ENCODE results near the gene ATP6AP1. TPM values are rescaled to one million over a fixed set of nuclear protein-coding genes. Genes with fewer than 3 reads are reported as not detected.
A peak's percentile ranks its signal among the peaks of the same experiment; 100 is the strongest.
"Not testable (repeated sequence)": the region's sequence is repeated elsewhere in the genome, so short reads cannot be mapped to it uniquely, and the experiment has no call there.

Gene ATP6AP1
- total RNA-seq, 2 experiments from 2014 or later, result 46.9 to 51.1 TPM

DNA sequence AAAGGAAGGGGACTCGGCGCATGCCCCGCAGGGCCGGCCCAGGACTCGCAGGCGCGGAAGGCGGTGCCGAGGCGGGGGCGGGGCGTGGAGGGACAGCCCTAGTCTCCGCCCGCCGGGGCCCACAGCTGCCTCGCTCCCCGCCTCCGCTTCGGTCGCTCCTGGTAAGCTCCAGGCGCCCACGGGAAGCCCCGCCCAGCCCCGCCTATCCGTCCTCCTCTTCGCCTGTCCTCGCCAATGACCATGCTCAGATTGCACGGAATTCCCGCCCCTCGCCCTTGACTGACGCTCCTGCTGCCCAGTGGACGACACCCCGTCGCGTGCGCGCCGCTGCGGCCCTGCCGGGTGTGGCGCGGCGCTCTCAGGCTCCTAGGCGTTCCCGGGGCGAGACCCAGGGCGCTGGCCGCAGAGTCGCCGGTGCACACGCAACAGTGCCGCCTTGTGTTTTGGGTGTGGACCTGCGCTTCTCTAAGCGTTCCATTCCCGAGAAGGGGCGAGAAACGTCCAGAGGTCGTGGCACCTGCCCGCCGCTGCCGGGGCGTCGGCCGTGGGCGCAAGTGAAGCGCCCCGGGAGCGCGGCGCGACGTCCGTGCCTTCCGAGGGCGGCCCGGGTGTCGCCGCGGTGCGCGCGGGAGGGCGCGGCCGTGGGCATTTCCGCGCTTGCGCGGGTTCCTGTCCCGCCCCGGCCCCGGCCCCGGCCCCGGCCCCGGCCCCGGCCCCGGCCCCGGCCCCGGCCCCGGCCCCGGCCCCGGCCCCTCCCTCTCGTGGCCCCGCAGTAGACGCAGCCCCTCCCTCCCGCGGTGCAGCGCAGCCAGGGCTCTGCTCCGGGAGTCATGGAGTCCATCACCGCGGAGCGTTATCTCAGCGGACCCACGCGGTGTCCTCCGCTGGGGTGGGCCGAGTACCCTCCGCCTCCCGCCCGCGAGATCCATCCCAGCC lies 38.4 kb upstream of the ATP6AP1 start:
- DNase-seq, H3K36me3 Mint-ChIP-seq, H3K4me1 Mint-ChIP-seq, H3K27me3 Mint-ChIP-seq, H3K4me3 Mint-ChIP-seq, H3K27ac Mint-ChIP-seq, H3K9me3 Mint-ChIP-seq, POLR2A ChIA-PET: not testable (repeated sequence)
- ATAC-seq (ENCODE audit: low read depth), result peak; percentile 78

DNA sequence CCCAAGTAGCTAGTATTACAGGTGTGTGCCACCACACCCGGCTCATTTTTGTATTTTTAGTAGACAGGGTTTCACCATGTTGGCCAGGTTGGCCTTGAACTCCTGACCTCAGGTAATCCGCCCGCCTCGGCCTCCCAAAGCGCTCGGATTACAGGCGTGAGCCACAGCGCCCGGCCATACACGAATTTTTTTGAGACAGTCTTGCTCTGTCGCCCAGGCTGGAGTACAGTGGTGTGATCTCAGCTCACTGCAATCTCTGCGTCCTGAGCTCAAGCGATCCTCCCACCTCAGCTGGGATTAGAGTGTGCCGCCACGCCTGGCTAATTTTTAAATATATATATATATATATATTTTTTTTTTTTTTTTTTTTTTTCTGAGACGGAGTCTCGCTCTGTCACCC lies 32.1 kb upstream of the ATP6AP1 start:
- Mint-ChIP-seq H3K36me3 (peaks cover 13% of the 10 kb centered on the region), H3K4me3 (peak overlapping the region; percentile 97)
- not testable (repeated sequence) for H3K27ac Mint-ChIP-seq; ATAC-seq (ENCODE audit: low read depth); H3K4me1 Mint-ChIP-seq; H3K27me3 Mint-ChIP-seq; H3K9me3 Mint-ChIP-seq; DNase-seq
- POLR2A ChIA-PET, result interaction anchor here (1.2 kb wide), 1 partner anchor 135 kb away, joined by 6 read pairs; no protein-coding TSS in a partner anchor

DNA sequence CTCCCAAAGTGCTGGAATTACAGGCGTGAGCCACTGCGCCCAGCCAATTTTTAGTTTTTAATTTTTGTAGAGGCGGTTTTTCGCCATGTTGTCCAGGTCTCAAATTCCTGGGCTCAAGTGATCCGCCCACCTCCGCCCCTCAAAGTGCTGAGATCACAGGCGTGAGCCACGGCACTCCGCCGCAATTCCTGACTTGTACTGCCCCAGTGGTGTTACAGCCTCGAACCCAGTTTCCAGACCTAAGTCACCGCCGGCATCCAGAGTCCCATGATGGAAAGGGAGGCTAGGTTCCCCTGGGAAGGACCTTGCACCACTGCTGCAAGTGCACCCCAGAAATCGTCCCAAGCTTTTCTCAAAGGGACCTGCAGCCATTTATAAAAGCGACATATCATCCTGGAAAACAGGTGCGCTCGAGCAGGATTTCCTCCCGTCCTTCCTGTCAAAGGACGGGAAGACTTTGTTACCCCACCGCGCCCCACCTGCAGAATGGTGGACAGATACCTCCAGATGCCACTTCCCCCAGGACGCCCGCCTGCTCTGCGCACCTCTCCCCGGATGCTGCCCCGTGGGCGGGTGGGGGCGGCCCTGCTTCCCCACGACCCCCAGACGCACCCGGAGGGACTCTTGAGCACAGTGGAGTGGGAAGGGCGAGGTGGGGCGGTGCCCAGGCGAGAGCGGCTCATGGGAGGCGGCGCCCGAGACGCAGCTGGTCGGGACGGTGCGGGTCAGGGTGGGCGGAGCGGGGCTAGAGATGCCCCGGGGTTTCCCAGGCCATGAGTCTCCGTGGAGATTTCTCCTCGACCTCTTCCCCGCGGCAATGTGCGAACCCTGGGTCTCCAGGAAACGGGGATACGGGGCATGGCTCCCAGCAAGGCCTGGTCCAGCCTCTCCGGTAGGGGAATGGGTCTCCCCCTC lies 31.2 kb upstream of the ATP6AP1 start:
- peaks cover 13% of the 10 kb centered on the region for H3K36me3 Mint-ChIP-seq

DNA sequence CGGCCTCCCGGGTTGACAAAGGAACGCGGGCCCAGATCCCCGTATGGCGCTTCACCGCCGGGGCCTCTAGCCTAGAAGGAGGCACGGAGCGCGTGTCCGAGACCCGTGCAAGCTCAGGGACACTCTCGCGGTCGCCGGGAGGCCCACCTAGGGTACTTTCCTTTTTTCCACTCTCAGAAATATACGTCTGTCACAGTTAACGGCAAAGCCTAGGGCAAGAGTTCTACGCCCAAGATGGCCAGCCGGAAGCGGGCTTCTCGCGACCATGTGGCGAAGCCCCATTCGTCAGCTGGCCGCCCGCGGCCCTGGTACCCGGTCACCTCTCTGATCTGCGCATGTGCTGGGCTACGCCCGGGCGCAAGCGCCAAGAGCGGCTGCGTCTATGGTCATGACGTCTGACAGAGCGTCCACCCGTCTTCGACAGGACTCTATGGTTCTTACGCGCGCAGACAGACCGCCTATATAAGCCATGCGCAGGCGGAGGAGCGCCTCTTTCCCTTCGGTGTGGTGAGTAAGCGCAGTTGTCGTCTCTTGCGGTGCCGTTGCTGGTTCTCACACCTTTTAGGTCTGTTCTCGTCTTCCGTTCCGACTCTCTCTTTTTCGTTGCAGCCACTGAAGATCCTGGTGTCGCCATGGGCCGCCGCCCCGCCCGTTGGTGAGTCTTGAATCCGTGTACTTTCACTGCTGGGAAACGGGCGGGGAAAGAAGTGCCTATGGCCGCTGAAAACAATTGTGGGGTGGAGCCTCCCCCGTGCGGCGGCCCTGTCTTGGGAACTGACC lies 30.4 kb upstream of the ATP6AP1 start, which contains the start of gene RPL10:
TSS of gene RPL10 (plus strand) at position 490 of the 780 bp plus-strand sequence. CDS start at position 633, 143 bp downstream.
- peak; percentile 86 for ATAC-seq (ENCODE audit: low read depth)
- H3K4me1 Mint-ChIP-seq, result peaks cover 5% of the 10 kb centered on the region
- peak within 1 kb of the TSS; percentile 97 for H3K4me3 Mint-ChIP-seq
- no peaks in the 10 kb centered on the region for H3K9me3 Mint-ChIP-seq
- POLR2A ChIA-PET, result interaction anchor here (0.6 to 5.9 kb wide), 23 partner anchors 13 to 343 kb away, joined by 3 to 72 read pairs (median 5); partner anchors contain the start of genes ATP6AP1, DNASE1L1, EMD and FAM3A
- peaks cover 13% of the 10 kb centered on the region for H3K36me3 Mint-ChIP-seq
- peak; percentile 87 for DNase-seq
- no peaks in the 10 kb centered on the region for H3K27me3 Mint-ChIP-seq
- peak within 1 kb of the TSS; percentile 100 for H3K27ac Mint-ChIP-seq

More for the DNA sequence above, 31.2 kb upstream of the ATP6AP1 start:
- Mint-ChIP-seq H3K27me3 (no peaks in the 10 kb centered on the region), H3K9me3 (no peaks in the 10 kb centered on the region), H3K4me1 (peaks cover 5% of the 10 kb centered on the region), H3K27ac (peak overlapping the region; percentile 100), H3K4me3 (peak overlapping the region; percentile 97)
- ATAC-seq (ENCODE audit: low read depth), result peak; percentile 43
- POLR2A ChIA-PET, result interaction anchor here (0.6 to 5.9 kb wide), 21 partner anchors 14 to 344 kb away, joined by 3 to 72 read pairs (median 6); partner anchors contain the start of genes ATP6AP1, DNASE1L1, FAM3A and IKBKG
- DNase-seq, result peak; percentile 69

DNA sequence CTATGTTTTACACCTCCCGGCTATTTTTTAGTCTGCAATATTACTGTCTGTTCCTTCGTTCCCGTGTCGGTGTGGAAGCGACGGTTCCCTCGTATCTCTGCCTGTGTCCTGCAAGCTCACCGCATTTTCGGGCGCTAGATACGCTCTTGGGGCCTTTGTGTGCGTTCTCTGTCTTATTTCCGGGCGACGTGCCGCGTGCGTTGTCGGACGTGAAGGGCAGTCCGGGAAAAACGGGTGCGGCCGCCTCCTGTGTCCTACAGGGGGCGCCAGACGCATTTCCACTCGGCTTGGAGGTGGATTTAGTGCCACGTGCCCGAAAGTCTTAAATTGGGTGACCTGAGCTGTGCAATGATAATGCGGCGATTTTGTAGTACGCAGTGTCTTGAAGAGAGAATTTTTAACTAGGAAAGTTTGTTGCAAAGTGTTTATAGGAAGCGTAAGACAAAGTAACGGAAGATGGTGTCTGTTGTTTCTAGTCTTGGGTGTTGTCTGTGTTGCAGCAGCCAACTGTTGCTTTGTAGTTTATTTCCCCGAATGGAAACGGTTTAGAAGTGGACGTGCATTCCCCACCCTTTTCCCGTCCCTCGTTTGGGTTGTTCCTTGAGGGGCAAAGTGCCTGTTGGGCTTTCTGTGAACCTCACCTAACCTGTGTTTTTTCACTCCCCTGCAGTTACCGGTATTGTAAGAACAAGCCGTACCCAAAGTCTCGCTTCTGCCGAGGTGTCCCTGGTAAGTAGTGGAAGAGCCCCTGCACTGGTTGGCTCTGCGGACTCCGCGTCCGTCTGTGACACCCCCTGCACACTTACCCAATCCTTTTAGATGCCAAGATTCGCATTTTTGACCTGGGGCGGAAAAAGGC lies 29.6 kb upstream of the ATP6AP1 start:
- peak; percentile 80 for DNase-seq
- peak; percentile 31 for ATAC-seq (ENCODE audit: low read depth)
- Mint-ChIP-seq H3K4me1 (peaks cover 5% of the 10 kb centered on the region), H3K36me3 (peaks cover 13% of the 10 kb centered on the region), H3K4me3 (peak overlapping the region; percentile 97), H3K27me3 (no peaks in the 10 kb centered on the region), H3K27ac (peak overlapping the region; percentile 100), H3K9me3 (no peaks in the 10 kb centered on the region)
- POLR2A ChIA-PET, result interaction anchor here (1.0 to 5.9 kb wide), 15 partner anchors 12 to 133 kb away, joined by 3 to 72 read pairs (median 7); partner anchors contain the start of genes ATP6AP1, DNASE1L1, EMD and FAM3A

DNA sequence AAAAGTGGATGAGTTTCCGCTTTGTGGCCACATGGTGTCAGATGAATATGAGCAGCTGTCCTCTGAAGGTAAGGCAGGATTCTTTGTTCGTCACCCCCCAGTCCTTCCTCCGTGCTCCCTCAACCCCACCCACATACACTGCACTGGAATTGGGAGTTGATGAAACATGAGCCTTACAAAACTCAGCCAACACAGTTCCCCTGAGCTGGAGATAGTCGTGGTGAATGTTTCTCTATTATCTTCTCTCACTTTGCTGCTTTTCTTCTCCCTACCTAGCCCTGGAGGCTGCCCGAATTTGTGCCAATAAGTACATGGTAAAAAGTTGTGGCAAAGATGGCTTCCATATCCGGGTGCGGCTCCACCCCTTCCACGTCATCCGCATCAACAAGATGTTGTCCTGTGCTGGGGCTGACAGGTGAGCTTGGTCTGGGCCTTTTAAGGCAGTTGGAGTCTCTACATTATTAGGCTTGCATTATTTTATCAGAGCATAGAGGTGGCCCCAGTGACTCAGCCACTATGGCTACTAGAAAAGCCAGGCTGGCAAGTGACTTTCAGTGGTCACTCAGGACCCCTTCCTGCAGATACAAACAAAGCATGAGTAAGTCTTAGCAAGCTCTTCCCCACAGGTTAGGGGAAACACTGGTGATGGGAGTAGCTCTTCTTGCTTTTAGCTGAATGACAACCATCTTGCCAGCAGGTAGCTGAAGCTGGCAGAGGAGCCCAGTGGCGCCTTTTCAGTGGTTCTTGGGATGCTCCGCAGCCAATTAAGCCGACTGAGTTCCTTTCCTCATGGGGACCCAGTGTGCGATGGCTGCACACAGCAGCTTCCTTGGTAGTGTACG lies 28.7 kb upstream of the ATP6AP1 start:
- Mint-ChIP-seq H3K4me3 (peak overlapping the region; percentile 97), H3K27me3 (no peaks in the 10 kb centered on the region), H3K27ac (peak overlapping the region; percentile 100), H3K36me3 (peaks cover 13% of the 10 kb centered on the region), H3K4me1 (peaks cover 5% of the 10 kb centered on the region), H3K9me3 (no peaks in the 10 kb centered on the region)
- ATAC-seq (ENCODE audit: low read depth) (no peak), DNase-seq (no peak)
- POLR2A ChIA-PET, result interaction anchor here (1.1 to 5.9 kb wide), 9 partner anchors 11 to 133 kb away, joined by 3 to 72 read pairs (median 11); partner anchors contain the start of genes ATP6AP1, DNASE1L1, PLXNA3 and SLC10A3

DNA sequence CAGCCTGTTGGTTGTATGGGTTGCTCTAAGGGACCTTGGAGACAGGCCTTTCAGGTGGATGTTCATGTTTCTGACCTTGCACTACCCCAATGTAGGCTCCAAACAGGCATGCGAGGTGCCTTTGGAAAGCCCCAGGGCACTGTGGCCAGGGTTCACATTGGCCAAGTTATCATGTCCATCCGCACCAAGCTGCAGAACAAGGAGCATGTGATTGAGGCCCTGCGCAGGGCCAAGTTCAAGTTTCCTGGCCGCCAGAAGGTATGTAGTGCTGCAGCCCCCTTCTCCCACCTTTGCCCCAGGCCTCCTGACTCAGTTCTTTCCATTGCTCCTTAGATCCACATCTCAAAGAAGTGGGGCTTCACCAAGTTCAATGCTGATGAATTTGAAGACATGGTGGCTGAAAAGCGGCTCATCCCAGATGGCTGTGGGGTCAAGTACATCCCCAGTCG lies 28.1 kb upstream of the ATP6AP1 start:
- DNase-seq; H3K4me1 Mint-ChIP-seq; H3K27me3 Mint-ChIP-seq; H3K9me3 Mint-ChIP-seq; ATAC-seq (ENCODE audit: low read depth): not testable (repeated sequence)
- peaks cover 13% of the 10 kb centered on the region for H3K36me3 Mint-ChIP-seq
- peak overlapping the region; percentile 100 for H3K27ac Mint-ChIP-seq
- H3K4me3 Mint-ChIP-seq, result peak overlapping the region; percentile 97
- POLR2A ChIA-PET, result interaction anchor here (2.7 to 5.9 kb wide), 5 partner anchors 11 to 90 kb away, joined by 11 to 72 read pairs (median 17); partner anchors contain the start of genes ATP6AP1, DNASE1L1, PLXNA3 and SLC10A3

DNA sequence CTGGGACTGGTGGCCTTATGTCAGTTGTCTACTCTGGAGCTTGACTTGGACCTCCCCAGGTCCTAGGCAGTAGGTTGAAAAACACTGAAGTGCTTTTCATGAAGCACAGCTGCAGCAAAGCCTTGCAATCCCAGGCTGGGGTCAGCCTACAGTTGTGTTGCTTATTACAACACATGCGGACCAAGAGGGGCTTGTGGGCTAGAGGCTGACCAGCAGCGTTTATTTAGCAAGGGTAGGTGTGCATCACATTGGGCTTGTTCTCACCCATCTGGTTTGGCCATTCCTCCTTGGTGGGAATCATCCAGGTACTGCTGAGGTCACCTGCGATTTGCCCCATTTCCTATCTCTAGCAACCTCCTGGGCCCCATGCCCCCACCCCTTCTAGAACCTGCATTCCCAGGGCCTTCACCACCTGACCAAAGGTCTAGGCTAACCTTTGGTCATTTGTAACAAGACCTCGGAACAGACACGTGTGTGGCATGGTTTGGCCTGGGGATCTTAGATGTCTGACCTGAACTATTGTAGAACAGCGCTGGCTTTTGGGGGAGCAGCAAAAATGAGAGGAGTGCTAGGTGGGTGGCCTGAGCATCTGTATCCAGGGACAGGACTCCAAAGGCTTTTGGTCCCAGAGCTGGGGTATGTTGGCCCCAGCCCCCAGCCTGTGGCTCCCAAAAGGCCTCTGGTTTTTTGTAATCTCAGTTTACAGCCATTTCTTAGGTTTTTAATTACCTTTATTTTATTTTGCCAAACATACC lies 27.3 kb upstream of the ATP6AP1 start:
- Mint-ChIP-seq H3K9me3 (no peaks in the 10 kb centered on the region), H3K36me3 (peaks cover 13% of the 10 kb centered on the region), H3K4me3 (peak overlapping the region; percentile 28), H3K27ac (peak overlapping the region; percentile 54), H3K4me1 (peaks cover 5% of the 10 kb centered on the region), H3K27me3 (no peaks in the 10 kb centered on the region)
- no peak for ATAC-seq (ENCODE audit: low read depth)
- no peak for DNase-seq
- POLR2A ChIA-PET, result interaction anchor here (5.9 kb wide), 1 partner anchor 10 kb away, joined by 72 read pairs; the partner anchor contains the start of genes DNASE1L1 and TAFAZZIN

DNA sequence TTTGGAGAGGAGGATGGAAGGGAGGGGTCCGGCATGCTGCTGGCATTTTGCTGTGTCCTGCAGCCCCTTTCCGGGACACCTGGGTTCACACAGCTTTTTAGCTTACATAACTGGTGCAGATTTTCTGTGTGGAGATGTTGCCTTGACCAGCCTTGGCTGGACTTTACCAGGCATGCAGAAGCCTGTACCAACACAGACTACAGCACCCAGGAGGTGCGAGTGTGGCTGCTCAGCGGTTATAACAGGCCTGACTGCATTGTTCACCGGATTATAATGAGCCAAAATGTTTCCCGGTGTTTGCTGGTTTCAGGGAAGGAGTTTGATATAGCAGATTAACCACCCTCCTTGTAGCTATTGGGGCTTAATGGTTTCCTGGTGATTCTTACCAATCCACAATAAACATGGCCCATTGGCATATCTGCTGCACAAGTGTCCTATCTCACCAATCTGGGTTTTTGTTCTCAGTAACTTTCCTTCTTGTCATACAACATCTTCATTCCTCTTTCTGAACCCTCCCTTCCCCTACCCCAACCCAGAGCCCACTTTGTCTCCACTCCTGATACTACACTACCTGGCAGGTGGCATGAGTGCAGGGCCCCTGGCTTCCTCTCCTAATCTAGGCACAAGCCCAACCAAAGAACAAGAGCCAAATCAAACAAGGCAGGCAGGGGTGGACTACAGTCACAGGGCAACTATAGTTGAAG lies 26.4 kb upstream of the ATP6AP1 start:
- H3K27ac Mint-ChIP-seq, result no peak overlapping the region
- H3K4me1 Mint-ChIP-seq, result peaks cover 5% of the 10 kb centered on the region
- no peak for ATAC-seq (ENCODE audit: low read depth)
- peaks cover 13% of the 10 kb centered on the region for H3K36me3 Mint-ChIP-seq
- no peaks in the 10 kb centered on the region for H3K27me3 Mint-ChIP-seq
- no peak overlapping the region for H3K4me3 Mint-ChIP-seq
- H3K9me3 Mint-ChIP-seq, result no peaks in the 10 kb centered on the region
- DNase-seq, result no peak
- POLR2A ChIA-PET, result interaction anchor here (5.9 kb wide), 1 partner anchor 9 kb away, joined by 72 read pairs; the partner anchor contains the start of genes DNASE1L1 and TAFAZZIN
